ENCODE measurements around the gene PPIP5K2. TPM values are rescaled to one million over a fixed set of nuclear protein-coding genes. Genes with fewer than 3 reads are reported as not detected.

The PPIP5K2 gene
- total RNA-seq, 4 donors from 2014 or later, result 53.5 to 59.0 (median 56.9) TPM

GRCh38 chr5:103217101-103217500 lies 97.0 kb downstream of the PPIP5K2 start:
- no peak for TF ChIP-seq CTCF (IDR thresholded peaks at IDR 0.05; ENCODE audit: low read depth)

- TF ChIP-seq CTCF (IDR thresholded peaks at IDR 0.05; ENCODE audit: low read depth), result no peak
These were observed 98.1 kb downstream of the PPIP5K2 start for GRCh38 chr5:103218164-103218563.

- no peak for TF ChIP-seq CTCF (IDR thresholded peaks at IDR 0.05; ENCODE audit: low read depth)
These were observed 103.2 kb downstream of the PPIP5K2 start for GRCh38 chr5:103223031-103223955.

- TF ChIP-seq CTCF (IDR thresholded peaks at IDR 0.05; ENCODE audit: low read depth), result no peak
These were observed 104.2 kb downstream of the PPIP5K2 start for GRCh38 chr5:103224118-103224893.

- TF ChIP-seq CTCF (IDR thresholded peaks at IDR 0.05; ENCODE audit: low read depth), result no peak
These were observed 104.8 kb downstream of the PPIP5K2 start for GRCh38 chr5:103224894-103225246.

- no peak for TF ChIP-seq CTCF (IDR thresholded peaks at IDR 0.05; ENCODE audit: low read depth)
These were observed 108.0 kb downstream of the PPIP5K2 start for GRCh38 chr5:103228061-103228460.

- no peak for TF ChIP-seq CTCF (IDR thresholded peaks at IDR 0.05; ENCODE audit: low read depth)
These were observed 108.5 kb downstream of the PPIP5K2 start for GRCh38 chr5:103228588-103228987.

Data from subcutaneous adipose tissue (tissue), 4 donors.